MM.1S (cell line): ENCODE results near the gene GUF1.

ENCODE experiments used
- DNase-seq: peaks from one replicate; pipeline ENCODE4 v3.0.0-alpha.2; 2015
- H2AFZ ChIP-seq: fragments of 300-600 bp; sonication (generic); 2 replicates; pipeline ENCODE4 v1.6.0; 2016; ENCODE audit warnings: antibody characterized with exemption, low read length
- H3F3A ChIP-seq: fragments of 300-600 bp; sonication (generic); 2 replicates; pipeline ENCODE4 v1.6.1; 2016; ENCODE audit warnings: mild to moderate bottlenecking, antibody characterized with exemption, low read length, moderate library complexity, mixed read lengths; ENCODE audit not compliant: insufficient read depth
- H3K27ac ChIP-seq: fragments of 300-600 bp; sonication (generic); 2 replicates; pipeline ENCODE4 v1.5.1; 2016; ENCODE audit warnings: mild to moderate bottlenecking, low read length
- H3K27me3 ChIP-seq: fragments of 300-600 bp; sonication (generic); replicated peaks from 2 replicates; pipeline ENCODE4 v1.6.0; 2016; ENCODE audit warnings: low read length; ENCODE audit not compliant: insufficient read depth
- H3K36me3 ChIP-seq: fragments of 300-600 bp; sonication (generic); replicated peaks from 2 replicates; pipeline ENCODE4 v1.6.1; 2016; ENCODE audit warnings: mild to moderate bottlenecking, low read length, mixed read lengths; ENCODE audit not compliant: insufficient read depth
- H3K4me1 ChIP-seq: fragments of 300-600 bp; sonication (generic); 2 replicates; pipeline ENCODE4 v1.6.1; 2016; ENCODE audit warnings: low read length, mixed read lengths
- H3K4me2 ChIP-seq: fragments of 300-600 bp; sonication (generic); 2 replicates; pipeline ENCODE4 v1.6.0; 2016; ENCODE audit warnings: low read depth, low read length
- H3K4me3 ChIP-seq: fragments of 300-600 bp; sonication (generic); 2 replicates; pipeline ENCODE4 v1.5.1; 2016; ENCODE audit warnings: low read length, mixed read lengths
- H3K79me2 ChIP-seq: fragments of 300-600 bp; sonication (generic); 2 replicates; pipeline ENCODE4 v1.6.1; 2016; ENCODE audit warnings: mixed run types, low read length, mixed read lengths
- H3K9ac ChIP-seq: fragments of 300-600 bp; sonication (generic); 2 replicates; pipeline ENCODE4 v1.6.1; 2016; ENCODE audit warnings: low read length, mixed read lengths
- H3K9me2 ChIP-seq: fragments of 300-600 bp; sonication (generic); replicated peaks from 2 replicates; pipeline ENCODE4 v1.6.1; 2016; ENCODE audit warnings: mild to moderate bottlenecking, low read length, mixed read lengths; ENCODE audit not compliant: insufficient read depth
- H3K9me3 ChIP-seq: fragments of 300-600 bp; sonication (generic); replicated peaks from 2 replicates; pipeline ENCODE4 v1.6.1; 2016; ENCODE audit warnings: mild to moderate bottlenecking, low read length, mixed read lengths; ENCODE audit not compliant: insufficient read depth
- H4K20me1 ChIP-seq: fragments of 300-600 bp; sonication (generic); 2 replicates; pipeline ENCODE4 v1.6.1; 2016; ENCODE audit warnings: mild to moderate bottlenecking, low read length, moderate library complexity, mixed read lengths; ENCODE audit not compliant: insufficient read depth
- EZH2 ChIP-seq: fragments of 300-600 bp; sonication (generic); optimal IDR thresholded peaks from 2 replicates; pipeline ENCODE3; 2017; ENCODE audit warnings: low read depth, mild to moderate bottlenecking, antibody characterized with exemption, low read length, mixed read lengths
- EZH2phosphoT487 ChIP-seq: fragments of 300-600 bp; sonication (generic); IDR thresholded peaks from 2 replicates; pipeline ENCODE4 v1.6.1; 2018; ENCODE audit warnings: antibody characterized with exemption, low read length
- TF ChIP-seq, protein P1 (sequence below): fragments of 300-600 bp; sonication (generic); IDR thresholded peaks from 2 replicates; pipeline ENCODE4 v1.5.1; 2016; ENCODE audit warnings: antibody characterized with exemption, low read length, mixed read lengths

GUF1 gene

DNA sequence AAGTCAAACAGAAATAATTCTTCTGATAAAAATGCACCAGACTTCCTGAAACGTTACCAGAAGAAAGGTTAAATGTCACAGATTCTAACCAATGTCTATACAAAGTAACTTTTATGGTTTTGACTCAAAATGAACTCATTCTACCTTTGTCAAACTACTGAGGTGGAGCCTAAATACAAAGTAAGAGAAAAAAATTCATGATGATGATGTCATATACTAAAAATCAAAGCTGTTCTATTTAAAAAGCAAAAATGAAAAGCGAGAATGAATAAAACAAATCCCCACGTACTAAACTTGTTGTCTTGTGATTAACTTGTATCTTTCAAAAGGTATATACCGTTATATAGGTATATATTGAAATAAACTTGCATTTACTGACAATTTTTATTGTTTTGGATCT is 26.5 kb downstream of the GUF1 start:
- no peak for TF ChIP-seq EZH2phosphoT487
- TF ChIP-seq, protein P1, sequence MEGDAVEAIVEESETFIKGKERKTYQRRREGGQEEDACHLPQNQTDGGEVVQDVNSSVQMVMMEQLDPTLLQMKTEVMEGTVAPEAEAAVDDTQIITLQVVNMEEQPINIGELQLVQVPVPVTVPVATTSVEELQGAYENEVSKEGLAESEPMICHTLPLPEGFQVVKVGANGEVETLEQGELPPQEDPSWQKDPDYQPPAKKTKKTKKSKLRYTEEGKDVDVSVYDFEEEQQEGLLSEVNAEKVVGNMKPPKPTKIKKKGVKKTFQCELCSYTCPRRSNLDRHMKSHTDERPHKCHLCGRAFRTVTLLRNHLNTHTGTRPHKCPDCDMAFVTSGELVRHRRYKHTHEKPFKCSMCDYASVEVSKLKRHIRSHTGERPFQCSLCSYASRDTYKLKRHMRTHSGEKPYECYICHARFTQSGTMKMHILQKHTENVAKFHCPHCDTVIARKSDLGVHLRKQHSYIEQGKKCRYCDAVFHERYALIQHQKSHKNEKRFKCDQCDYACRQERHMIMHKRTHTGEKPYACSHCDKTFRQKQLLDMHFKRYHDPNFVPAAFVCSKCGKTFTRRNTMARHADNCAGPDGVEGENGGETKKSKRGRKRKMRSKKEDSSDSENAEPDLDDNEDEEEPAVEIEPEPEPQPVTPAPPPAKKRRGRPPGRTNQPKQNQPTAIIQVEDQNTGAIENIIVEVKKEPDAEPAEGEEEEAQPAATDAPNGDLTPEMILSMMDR: no peak
- no peak for TF ChIP-seq EZH2
- Histone ChIP-seq H3K4me2 (no peak overlapping the region), H3K4me1 (no peaks in the 10 kb centered on the region), H3K27me3 (no peaks in the 10 kb centered on the region), H4K20me1 (no peaks in the 10 kb centered on the region), H3K4me3 (no peak overlapping the region), H3K9me2 (no peaks in the 10 kb centered on the region), H3K79me2 (no peaks in the 10 kb centered on the region), H3K9ac (no peak overlapping the region), H2AFZ (no peak overlapping the region), H3K36me3 (peaks cover 5% of the 10 kb centered on the region; the same call in 1 of the 2 replicates), H3K9me3 (no peaks in the 10 kb centered on the region), H3K27ac (no peak overlapping the region), H3F3A (no peaks in the 10 kb centered on the region)
- DNase-seq: no peak

DNA sequence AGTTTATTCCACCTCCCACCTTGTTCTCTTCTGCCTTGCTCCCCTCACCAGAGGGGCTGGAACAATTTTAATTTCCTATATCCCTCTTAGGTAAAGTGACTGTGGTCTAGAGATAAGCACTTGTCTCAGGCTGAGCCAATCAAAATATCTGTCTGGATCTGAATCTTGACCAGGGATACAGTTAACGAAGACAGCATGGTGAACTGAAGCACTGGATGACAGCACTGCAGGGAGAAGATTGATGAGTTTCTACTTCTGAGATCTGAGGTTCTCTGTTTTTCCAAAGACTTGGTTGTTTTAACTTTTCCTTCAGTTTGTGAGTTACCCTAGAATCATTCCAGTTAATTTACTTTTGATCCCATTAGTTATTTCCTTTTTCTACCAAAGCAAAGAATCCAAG is 34.9 kb downstream of the GUF1 start:
- Histone ChIP-seq H3K4me1 (no peaks in the 10 kb centered on the region), H4K20me1 (no peaks in the 10 kb centered on the region), H3F3A (no peaks in the 10 kb centered on the region), H3K36me3 (0 out of 2 replicates have a peak, but pooled peaks cover 3% of the 10 kb centered on the region), H3K9me3 (no peaks in the 10 kb centered on the region), H3K27me3 (no peaks in the 10 kb centered on the region), H3K79me2 (0 out of 2 replicates have a peak, but pooled peaks cover 4% of the 10 kb centered on the region), H2AFZ (no peak overlapping the region), H3K9me2 (no peaks in the 10 kb centered on the region), H3K4me3 (no peak overlapping the region), H3K27ac (no peak overlapping the region), H3K4me2 (no peak overlapping the region), H3K9ac (no peak overlapping the region)
- TF ChIP-seq, protein P1: no peak
- TF ChIP-seq EZH2phosphoT487 (no peak), EZH2 (no peak)
- no peak for DNase-seq

DNA sequence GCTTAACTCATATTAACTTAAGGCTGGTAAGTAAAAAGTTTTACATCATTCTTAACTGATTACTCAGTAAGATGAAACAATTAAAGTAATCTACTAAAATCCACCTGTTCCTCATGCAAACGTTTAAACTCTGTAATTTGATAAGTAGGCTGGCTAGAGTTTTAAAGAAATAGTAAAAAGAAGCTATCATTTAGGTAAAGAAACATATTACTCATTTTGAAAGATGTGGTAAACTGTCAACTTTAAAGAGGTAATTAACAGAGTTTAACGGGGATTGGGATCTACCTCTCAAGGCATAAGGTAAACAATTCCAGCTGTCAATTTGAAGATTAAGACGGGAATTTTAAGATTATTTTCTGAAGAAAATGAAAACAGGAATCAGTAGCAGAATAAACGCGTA is 38.4 kb downstream of the GUF1 start:
- peaks cover 3% of the 10 kb centered on the region; the same call in 1 of the 2 replicates for H3K36me3 ChIP-seq
- H3K9me3 ChIP-seq: no peaks in the 10 kb centered on the region
- H3K4me2 ChIP-seq: no peak overlapping the region
- TF ChIP-seq, protein P1: no peak
- TF ChIP-seq EZH2phosphoT487 (no peak), EZH2 (no peak)
- DNase-seq: no peak
- H3K9ac ChIP-seq: no peak overlapping the region
- H3K27me3 ChIP-seq: no peaks in the 10 kb centered on the region
- H2AFZ ChIP-seq: no peak overlapping the region
- H3K27ac ChIP-seq: no peak overlapping the region
- no peaks in the 10 kb centered on the region for H3K9me2 ChIP-seq
- no peak overlapping the region for H3K4me3 ChIP-seq
- H3K4me1 ChIP-seq: no peaks in the 10 kb centered on the region
- H4K20me1 ChIP-seq: no peaks in the 10 kb centered on the region
- H3K79me2 ChIP-seq: peaks cover 27% of the 10 kb centered on the region
- no peaks in the 10 kb centered on the region for H3F3A ChIP-seq

DNA sequence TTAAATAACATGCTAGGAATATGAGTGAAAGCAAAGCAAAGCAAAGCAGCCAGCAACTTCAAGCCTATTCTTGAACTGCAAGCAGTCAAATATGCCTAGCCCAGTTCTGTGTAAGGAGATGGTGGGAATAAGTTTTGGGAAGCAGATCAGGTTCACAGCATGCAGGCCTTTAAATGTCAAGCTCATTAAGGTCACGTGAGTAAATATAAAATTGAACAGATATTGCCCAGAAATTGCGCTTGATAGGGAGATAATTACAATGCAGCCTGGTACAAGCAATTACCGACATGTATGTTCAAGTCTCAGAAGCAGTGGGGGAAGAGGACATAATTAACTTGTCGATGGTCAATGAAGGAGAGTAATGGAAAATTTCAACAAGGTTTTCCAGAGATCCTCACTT is 42.2 kb downstream of the GUF1 start:
- Histone ChIP-seq H3K9ac (no peak overlapping the region), H3K27ac (no peak overlapping the region), H3K4me3 (no peak overlapping the region), H3K4me2 (no peak overlapping the region), H3K36me3 (no peaks in the 10 kb centered on the region; the same call in 1 of the 2 replicates), H3K9me3 (no peaks in the 10 kb centered on the region), H2AFZ (no peak overlapping the region), H3K27me3 (no peaks in the 10 kb centered on the region), H3F3A (no peaks in the 10 kb centered on the region), H3K79me2 (peaks cover 64% of the 10 kb centered on the region), H3K4me1 (0 out of 2 replicates have a peak, but pooled peaks cover 7% of the 10 kb centered on the region), H3K9me2 (no peaks in the 10 kb centered on the region), H4K20me1 (no peaks in the 10 kb centered on the region)
- TF ChIP-seq EZH2phosphoT487: no peak
- DNase-seq: no peak
